ENCODE results near the gene FBXW5.

The FBXW5 gene

GRCh38 chr9:136942112-136942880 is 2.2 kb downstream of the FBXW5 start:
- intact Hi-C loops (cut with DNase I) = loop anchor here (5.0 to 10.0 kb wide), 2 partner anchors 35 to 57 kb away; partner anchors contain the start of genes PTGDS and TRAF2

GRCh38 chr9:136941231-136942111 is 3.1 kb downstream of the FBXW5 start:
- DNase-seq = peak in 1 of 42 donors; percentile 46
- intact Hi-C loops (cut with DNase I) = loop anchor here (5.0 to 10.0 kb wide), 2 partner anchors 36 to 57 kb away; partner anchors contain the start of genes PTGDS and TRAF2

More at GRCh38 chr9:136942112-136942880, 2.2 kb downstream of the FBXW5 start:
- DNase-seq = peak in 1 of 42 donors; percentile 37

GRCh38 chr9:136940526-136941230 is 3.9 kb downstream of the FBXW5 start:
- no peak for DNase-seq
- intact Hi-C loops (cut with DNase I) = loop anchor here (5.0 to 10.0 kb wide), 2 partner anchors 37 to 56 kb away; partner anchors contain the start of genes PTGDS and TRAF2

- intact Hi-C loops (cut with DNase I) = loop anchor here (5.0 to 10.0 kb wide), 3 partner anchors 37 to 85 kb away; partner anchors contain the start of genes MAMDC4, PTGDS and TRAF2
- peak in 40 of 42 donors; percentile 32 to 90 (median 76) for DNase-seq
Observed at GRCh38 chr9:136939996-136940525, 4.5 kb downstream of the FBXW5 start.

- intact Hi-C loops (cut with DNase I) = loop anchor here (10.0 kb wide), 1 partner anchor 85 kb away; the partner anchor contains the start of gene MAMDC4
- no peak for DNase-seq
Observed at GRCh38 chr9:136939431-136939995, 5.0 kb downstream of the FBXW5 start.

GRCh38 chr9:136937186-136938001 is 7.1 kb downstream of the FBXW5 start:
- intact Hi-C loops (cut with DNase I) = loop anchor here (10.0 kb wide), 1 partner anchor 83 kb away; the partner anchor contains the start of gene MAMDC4
- no peak for DNase-seq

- no peak for DNase-seq
- intact Hi-C loops (cut with DNase I) = loop anchor here (10.0 kb wide), 1 partner anchor 82 kb away; the partner anchor contains the start of gene MAMDC4
Observed at GRCh38 chr9:136936645-136937170, 7.8 kb downstream of the FBXW5 start.

- no peak for DNase-seq
- intact Hi-C loops (cut with DNase I) = loop anchor here (10.0 kb wide), 1 partner anchor 81 kb away; the partner anchor contains the start of gene MAMDC4
Observed at GRCh38 chr9:136935651-136936050, 8.9 kb downstream of the FBXW5 start.

- DNase-seq = no peak
- intact Hi-C loops (cut with DNase I) = loop anchor here (10.0 kb wide), 1 partner anchor 79 kb away; the partner anchor contains the start of gene MAMDC4
Observed at GRCh38 chr9:136934277-136934676, 10.3 kb downstream of the FBXW5 start.

- intact Hi-C loops (cut with DNase I) = loop anchor here (10.0 kb wide), 1 partner anchor 77 kb away; the partner anchor contains the start of gene MAMDC4
- DNase-seq = no peak
Observed at GRCh38 chr9:136931611-136932130, 12.9 kb downstream of the FBXW5 start.

- DNase-seq = no peak
- intact Hi-C loops (cut with DNase I) = loop anchor here (10.0 kb wide), 1 partner anchor 75 kb away; the partner anchor contains the start of gene MAMDC4
Observed at GRCh38 chr9:136930014-136930413, 14.5 kb downstream of the FBXW5 start.

GRCh38 chr9:136928591-136928990 is 15.9 kb downstream of the FBXW5 start:
- intact Hi-C loops (cut with DNase I) = no loop called here
- DNase-seq = no peak

- DNase-seq = no peak
- intact Hi-C loops (cut with DNase I) = no loop called here
Observed at GRCh38 chr9:136927343-136928271, 16.9 kb downstream of the FBXW5 start.

- intact Hi-C loops (cut with DNase I) = no loop called here
- DNase-seq = no peak
Observed at GRCh38 chr9:136926749-136927148, 17.8 kb downstream of the FBXW5 start.

GRCh38 chr9:136926154-136926704 is 18.3 kb downstream of the FBXW5 start:
- intact Hi-C loops (cut with DNase I) = no loop called here
- no peak for DNase-seq

Data from head of caudate nucleus (tissue), 42 donors.